AG08396 (cell line): ENCODE data around the gene MAJIN.
A peak's percentile ranks its signal among the peaks of the same experiment; 100 is the strongest.
"Not testable (repeated sequence)": the region's sequence is repeated elsewhere in the genome, so short reads cannot be mapped to it uniquely, and the experiment has no call there.

Experiments
- DNase-seq: peaks from one replicate; pipeline ENCODE4 v3.0.0; 2012; ENCODE audit warnings: low spot score, mixed read lengths

The MAJIN gene

DNA sequence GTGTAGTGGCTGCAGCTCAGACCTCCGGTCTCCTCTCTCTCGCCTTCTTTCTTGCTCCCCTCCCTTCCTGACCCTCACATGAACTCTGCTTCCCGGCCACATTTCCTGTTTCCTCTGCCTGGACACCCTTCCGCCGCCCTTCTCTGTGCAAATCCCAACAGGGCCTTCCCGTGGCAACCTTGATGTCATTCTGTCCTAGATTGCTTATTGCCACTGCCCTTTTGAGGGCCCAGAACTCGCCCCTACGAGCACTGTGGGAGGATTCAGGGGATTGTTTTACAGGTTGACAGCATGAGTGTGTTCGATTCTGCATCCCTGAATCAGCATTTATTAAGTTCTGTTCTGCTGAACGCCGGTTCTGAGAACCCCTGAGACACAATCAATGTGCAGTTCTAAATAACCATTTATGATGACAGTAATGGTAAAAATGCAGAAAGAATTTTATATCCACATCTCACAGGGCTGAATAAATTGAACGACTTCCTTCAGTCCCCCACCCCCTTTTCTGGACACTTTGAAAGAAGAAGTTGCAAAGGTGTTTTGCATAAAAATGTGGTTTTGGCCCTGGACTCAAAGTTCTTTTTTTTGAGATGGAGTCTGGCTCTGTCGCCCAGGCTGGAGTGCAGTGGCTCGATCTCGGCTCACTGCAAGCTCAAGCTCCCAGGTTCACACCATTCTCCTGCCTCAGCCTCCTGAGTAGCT, 18.5 kb upstream of the MAJIN start:
- no peak for DNase-seq

DNA sequence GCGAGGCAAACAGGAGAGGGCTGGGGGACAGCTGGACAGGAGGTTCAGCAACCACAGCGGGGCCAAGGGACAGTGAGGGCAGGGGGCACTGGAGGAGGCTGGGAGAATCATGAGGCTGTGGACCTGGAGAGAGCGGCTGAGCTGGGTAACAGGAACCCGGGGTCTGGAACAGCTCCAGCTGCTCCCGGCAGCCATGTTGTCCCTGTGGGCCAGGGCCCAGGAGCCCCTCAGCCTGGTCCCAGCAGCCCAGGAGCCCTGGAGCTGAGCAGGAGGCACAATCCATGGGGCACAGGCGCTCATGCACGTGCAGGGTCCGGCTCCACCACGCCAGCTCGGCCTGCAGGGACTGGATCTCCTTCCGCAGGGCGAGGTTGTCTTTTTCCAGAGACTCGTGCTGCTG, 17.5 kb upstream of the MAJIN start:
- no peak for DNase-seq

GRCh38 chr11:64987998-64988854, 16.3 kb upstream of the MAJIN start:
- DNase-seq, result no peak

GRCh38 chr11:64983339-64983738, 11.4 kb upstream of the MAJIN start:
- not testable (repeated sequence) for DNase-seq

DNA sequence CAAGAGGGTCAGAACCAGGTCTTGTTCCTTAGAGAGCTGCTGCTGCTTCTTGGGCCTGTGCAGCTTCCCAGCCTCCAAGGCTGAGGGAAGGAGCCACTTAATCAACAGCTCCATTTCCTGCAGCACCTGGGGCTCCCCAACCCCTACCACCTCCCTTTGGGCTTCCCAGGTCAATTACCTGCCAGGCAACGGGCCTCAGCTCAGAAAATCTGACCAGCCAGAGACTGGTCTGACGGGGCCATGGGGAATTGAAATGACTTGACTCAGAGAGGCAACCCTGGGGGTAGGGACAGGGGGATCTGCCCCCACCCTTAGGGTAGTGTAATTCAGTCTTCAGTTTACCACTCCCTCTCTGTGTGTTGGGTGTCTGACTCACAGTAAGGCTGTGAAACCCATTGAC, 4.7 kb upstream of the MAJIN start:
- no peak for DNase-seq

DNA sequence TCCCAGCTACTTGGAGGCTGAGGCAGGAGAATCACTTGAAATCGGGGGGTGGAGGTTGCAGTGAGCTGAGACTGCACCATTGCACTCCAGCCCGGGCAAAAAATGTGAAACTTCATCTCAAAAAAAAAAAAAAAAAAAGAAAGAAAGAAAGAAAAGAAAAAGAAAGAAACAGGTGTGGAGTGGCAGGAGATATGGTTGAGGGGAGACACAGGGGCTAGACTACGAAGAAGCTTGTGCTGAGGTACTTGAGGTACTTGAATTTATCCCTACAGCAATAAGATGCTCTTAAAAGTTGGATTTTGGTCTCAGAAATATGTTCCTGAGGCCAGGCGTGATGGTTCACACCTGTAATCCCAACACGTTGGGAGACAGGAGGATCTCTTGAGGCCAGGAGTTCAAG, 2.2 kb upstream of the MAJIN start:
- no peak for DNase-seq

DNA sequence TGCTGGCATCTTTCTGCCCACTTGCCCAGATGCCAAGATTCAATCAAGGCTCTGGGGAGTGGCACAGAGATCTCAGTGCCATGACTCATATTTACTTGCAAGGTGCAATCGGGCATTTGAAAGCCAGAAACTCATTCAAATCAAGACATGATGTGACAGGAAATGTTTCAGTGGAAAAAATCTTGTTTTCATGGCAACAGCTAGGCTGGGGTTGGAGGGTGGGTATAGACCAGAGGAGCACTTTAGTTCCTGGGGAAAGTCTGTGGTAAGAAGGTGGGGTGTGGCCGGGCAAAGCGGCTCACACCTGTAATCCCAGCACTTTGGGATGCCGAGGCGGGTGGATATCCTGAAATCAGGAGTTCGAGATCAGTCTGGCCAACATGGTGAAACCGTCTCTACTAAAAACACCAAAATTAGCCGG, 1.2 kb downstream of the MAJIN start:
- DNase-seq, result no peak

- no peak for DNase-seq
Measured at GRCh38 chr11:64969209-64969608, 2.7 kb downstream of the MAJIN start.

DNA sequence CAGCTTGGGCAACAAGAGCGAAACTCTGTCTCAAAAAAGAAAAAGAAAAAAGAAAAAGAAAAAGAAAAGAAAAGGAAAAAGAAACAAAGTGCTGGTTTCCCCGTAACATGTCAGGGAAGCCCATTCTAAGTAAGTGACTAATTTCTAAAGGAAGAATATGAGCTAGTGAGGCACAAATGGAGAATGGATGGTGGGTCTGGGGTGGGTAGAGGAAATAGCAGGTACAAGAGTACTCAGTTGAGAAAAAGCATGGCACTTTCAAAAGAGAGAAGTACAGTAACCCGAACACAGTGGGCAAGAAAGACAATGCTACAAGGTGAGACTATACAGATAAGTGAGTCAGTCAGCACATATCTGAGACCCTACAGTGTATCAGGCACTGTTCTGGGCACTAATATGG, 4.5 kb downstream of the MAJIN start:
- DNase-seq, result no peak

- DNase-seq, result no peak
Measured at GRCh38 chr11:64963072-64963631, 8.8 kb downstream of the MAJIN start.

GRCh38 chr11:64960719-64961118, 11.2 kb downstream of the MAJIN start:
- no peak for DNase-seq

- DNase-seq, result no peak
Measured at GRCh38 chr11:64959498-64959897, 12.4 kb downstream of the MAJIN start.

DNA sequence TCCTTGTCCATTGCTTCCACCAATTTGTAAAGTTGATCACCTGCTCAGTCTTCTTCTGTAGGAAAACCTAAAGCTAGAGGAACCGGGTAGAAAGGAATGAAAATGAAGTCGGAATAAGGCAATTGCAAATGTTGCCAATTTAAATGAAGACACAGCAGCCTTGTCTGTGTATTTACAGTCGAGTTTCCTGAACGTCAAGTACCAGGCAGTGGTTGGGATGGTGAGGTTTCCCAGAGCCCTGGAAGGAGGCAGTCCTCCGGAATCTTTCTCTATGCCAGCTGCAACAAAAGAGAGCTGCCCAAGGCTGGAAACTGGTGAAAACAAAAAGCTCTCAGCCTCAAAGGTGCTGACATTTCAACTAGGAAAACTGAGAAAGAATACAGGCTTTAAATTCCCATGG, 17.7 kb downstream of the MAJIN start:
- no peak for DNase-seq

GRCh38 chr11:64951529-64951928, 20.4 kb downstream of the MAJIN start:
- no peak for DNase-seq

DNA sequence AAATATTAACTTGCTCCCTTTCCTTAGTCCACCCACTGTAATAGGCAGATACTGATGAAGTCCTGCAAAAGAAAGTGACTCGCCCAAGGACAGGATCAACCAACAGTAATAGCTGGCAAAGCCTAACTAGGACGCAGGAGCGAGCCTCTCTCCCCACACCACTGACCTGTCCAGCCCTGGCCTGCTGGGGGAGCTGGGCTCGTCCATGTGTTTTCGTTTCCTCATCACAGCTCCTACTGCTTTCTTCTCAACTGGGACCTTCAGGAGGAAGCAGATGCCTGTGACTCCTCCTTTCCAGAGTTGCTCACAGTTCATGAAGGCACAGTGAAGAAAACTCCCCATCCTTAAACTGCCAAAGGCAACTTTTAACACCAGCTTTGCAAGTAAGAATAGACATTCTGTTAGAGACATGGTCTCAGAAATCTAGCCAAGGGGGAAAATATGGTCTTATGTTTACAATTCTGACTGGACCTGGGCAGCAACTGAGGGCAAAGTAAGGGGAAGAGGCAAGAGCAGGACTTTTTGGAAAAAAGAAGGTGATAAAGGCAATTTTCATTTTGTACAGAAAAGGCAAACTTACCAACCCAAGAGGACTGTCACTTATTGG, 24.6 kb downstream of the MAJIN start:
- no peak for DNase-seq

GRCh38 chr11:64936539-64936938, 35.4 kb downstream of the MAJIN start:
- DNase-seq, result no peak

- DNase-seq, result peak; percentile 29
Measured at GRCh38 chr11:64935359-64936081, 36.4 kb downstream of the MAJIN start, which contains the start of gene GPHA2. Gene GPHA2, minus strand, starts transcription at chr11:64935893. Its CDS starts 433 bp downstream, at chr11:64935460.

DNA sequence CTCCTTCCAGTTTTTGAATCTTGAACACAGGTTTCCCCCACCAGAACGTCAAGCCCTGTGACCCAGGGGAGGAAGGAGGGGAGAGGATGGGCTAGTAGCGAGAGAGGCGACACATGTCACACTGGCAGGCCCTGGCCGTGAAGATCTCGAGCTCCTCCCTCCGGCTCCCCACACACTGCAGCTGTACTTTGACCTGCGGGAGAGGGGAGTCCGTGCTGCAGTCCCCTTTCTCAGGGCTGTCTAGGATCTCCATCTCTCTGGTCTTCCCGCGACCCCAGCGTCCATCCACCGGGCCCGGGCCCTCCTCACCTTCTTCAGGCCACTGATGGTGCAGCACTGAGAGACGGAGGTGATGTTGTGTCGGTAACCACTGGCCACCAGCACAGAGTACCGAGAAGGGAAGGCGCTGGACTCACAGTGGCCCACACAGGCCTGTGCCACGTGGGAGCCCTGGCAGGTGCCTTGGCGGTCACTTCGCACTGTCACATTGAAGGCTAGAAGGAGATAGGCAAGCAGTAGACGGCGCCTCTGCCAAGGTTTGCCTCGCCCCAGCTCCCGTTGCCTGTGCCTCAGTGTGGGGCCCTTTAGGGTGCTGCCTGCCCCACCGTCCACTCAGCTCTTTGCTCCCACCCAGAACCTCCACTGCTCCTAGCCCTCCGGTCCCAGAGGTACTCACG, 37.1 kb downstream of the MAJIN start:
- DNase-seq, result no peak

DNA sequence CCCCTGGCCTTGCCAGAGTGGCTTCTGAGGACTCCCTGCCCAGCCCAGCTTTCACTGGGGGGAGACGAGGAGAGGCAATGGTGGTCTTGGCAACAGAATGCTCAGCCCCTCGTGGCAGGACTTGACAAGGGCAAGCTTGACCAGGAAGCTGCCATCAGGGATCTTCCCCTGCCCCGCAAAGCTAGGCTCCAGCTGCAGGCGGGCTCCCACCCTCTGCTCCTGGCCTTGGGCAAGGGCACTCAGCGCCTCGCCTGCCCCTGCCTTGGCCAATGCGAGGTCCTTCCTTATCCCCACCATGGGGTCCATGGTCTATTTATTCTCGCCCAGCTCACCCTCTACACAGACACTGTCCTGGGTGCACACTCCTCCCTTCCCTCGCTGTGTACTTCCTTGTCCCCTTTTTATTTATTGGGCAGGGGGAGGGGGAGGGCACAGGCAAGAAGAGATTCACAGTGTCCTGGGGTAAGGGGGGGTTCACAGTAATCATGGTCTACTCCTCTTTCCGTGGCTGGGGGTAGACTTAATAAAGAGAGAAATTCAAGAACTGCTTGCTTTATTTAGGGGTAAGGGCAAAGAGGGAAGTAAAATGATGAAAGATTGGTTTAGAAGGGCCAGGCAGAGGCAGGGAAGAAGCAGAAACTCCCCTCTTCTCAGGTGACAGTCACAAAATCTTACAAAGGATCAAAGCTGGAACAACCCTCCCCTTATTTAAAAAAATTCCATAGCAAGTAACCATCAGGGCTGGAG, 37.8 kb downstream of the MAJIN start:
- no peak for DNase-seq

DNA sequence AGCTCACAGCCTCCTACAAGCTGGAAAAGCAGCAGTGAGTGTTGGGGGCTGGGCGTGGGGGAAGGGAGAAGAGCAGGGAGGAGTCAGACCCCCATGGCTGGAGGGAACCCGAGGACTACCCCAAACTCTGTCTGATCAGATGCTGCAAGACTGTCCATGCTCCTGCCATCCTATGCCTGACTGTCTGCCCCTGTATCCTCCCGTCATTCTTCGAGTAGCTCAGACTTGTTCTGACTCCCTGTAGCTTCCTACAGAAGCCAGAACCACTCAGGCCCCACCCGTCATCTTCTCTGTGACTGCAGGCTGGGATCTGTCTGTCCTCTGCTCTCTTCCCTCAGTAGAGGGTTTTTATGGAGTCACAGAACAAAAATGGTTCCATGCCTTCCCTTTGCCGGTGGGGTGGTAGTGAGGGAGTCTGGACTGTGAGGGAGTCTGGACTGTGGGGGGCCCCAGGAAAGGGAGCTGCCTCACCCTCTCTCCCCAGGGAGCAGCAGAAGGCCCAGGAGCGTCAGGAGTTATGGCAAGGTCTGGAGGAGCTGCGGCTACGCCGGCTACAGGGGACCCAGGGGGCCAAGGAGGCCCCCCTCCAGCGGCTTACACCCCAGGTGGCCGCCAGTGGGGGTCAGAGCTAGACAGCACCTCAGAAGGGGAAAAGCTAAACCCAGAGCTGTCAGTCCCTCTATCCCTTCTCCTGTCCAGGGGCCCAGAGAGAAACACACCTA, 38.5 kb downstream of the MAJIN start:
- no peak for DNase-seq
